HUES64 (cell line): ENCODE data around the gene SLC13A2.
"Not testable (repeated sequence)": the region's sequence is repeated elsewhere in the genome, so short reads cannot be mapped to it uniquely, and the experiment has no call there.

ENCODE experiments used
- H3K27ac ChIP-seq: 2 replicates; pipeline ENCODE4 v1.7.0; 2013; ENCODE audit warnings: low read depth, low read length, inconsistent platforms
- H3K27me3 ChIP-seq: 2 replicates; pipeline ENCODE4 v1.6.1; 2013; ENCODE audit warnings: mild to moderate bottlenecking, low read length; ENCODE audit not compliant: insufficient read depth
- H3K36me3 ChIP-seq: 2 replicates; pipeline ENCODE4 v1.6.1; 2013; ENCODE audit warnings: mild to moderate bottlenecking, low read length; ENCODE audit not compliant: insufficient read depth
- H3K4me1 ChIP-seq: 2 replicates; pipeline ENCODE4 v1.6.1; 2013; ENCODE audit warnings: mild to moderate bottlenecking, low read length, moderate library complexity; ENCODE audit not compliant: insufficient read depth
- H3K4me3 ChIP-seq: 2 replicates; pipeline ENCODE4 v1.5.1; 2013; ENCODE audit warnings: mild to moderate bottlenecking, low read length, moderate library complexity
- H3K9ac ChIP-seq: 2 replicates; pipeline ENCODE4 v1.6.1; 2013; ENCODE audit warnings: mild to moderate bottlenecking, low read depth, low read length
- H3K9me3 ChIP-seq: 2 replicates; pipeline ENCODE4 v1.6.1; 2013; ENCODE audit warnings: low read depth, low read length; ENCODE audit not compliant: insufficient read depth
- WGBS: fragments of 150-250, 120-280 bp; methylation state at CpG from one replicate; pipeline ENCODE4 v1.1.7; 2013; ENCODE audit warnings: missing lambda C conversion rate; 5-methylcytosine and 5-hydroxymethylcytosine counted together

SLC13A2 gene

GRCh38 chr17:28521311-28522085, 48.1 kb downstream of the SLC13A2 start:
- Histone ChIP-seq H3K4me3 (no peak overlapping the region), H3K9ac (no peak overlapping the region), H3K4me1 (no peaks in the 10 kb centered on the region), H3K9me3 (no peaks in the 10 kb centered on the region), H3K27me3 (no peaks in the 10 kb centered on the region), H3K27ac (no peak overlapping the region), H3K36me3 (no peaks in the 10 kb centered on the region)
- WGBS, result 47% methylated on average over 21 of the region's 21 CpGs

GRCh38 chr17:28522281-28522680, 48.8 kb downstream of the SLC13A2 start:
- H3K36me3 ChIP-seq, H3K9me3 ChIP-seq, H3K4me3 ChIP-seq, H3K4me1 ChIP-seq, H3K27me3 ChIP-seq, H3K9ac ChIP-seq, H3K27ac ChIP-seq: not testable (repeated sequence)
- 98% methylated on average over 3 of the region's 4 CpGs for whole genome bisulfite sequencing

- H3K27me3 ChIP-seq, result no peaks in the 10 kb centered on the region
- no peaks in the 10 kb centered on the region for H3K9me3 ChIP-seq
- no peak overlapping the region for H3K4me3 ChIP-seq
- WGBS, result 90% methylated on average over 6 of the region's 6 CpGs
- H3K9ac ChIP-seq, result no peak overlapping the region
- no peaks in the 10 kb centered on the region for H3K4me1 ChIP-seq
- no peak overlapping the region for H3K27ac ChIP-seq
- H3K36me3 ChIP-seq, result no peaks in the 10 kb centered on the region
These were observed 49.7 kb downstream of the SLC13A2 start for GRCh38 chr17:28523186-28523585.

- Histone ChIP-seq H3K27ac (no peak overlapping the region), H3K9ac (no peak overlapping the region), H3K4me1 (no peaks in the 10 kb centered on the region), H3K27me3 (no peaks in the 10 kb centered on the region), H3K9me3 (no peaks in the 10 kb centered on the region), H3K4me3 (no peak overlapping the region), H3K36me3 (no peaks in the 10 kb centered on the region)
- 91% methylated on average over 15 of the region's 15 CpGs for WGBS
These were observed 50.4 kb downstream of the SLC13A2 start for GRCh38 chr17:28523876-28524275.

GRCh38 chr17:28524476-28525424, 51.3 kb downstream of the SLC13A2 start:
- Histone ChIP-seq H3K9me3 (no peaks in the 10 kb centered on the region), H3K9ac (no peak overlapping the region), H3K27ac (no peak overlapping the region), H3K4me1 (no peaks in the 10 kb centered on the region), H3K27me3 (no peaks in the 10 kb centered on the region), H3K4me3 (no peak overlapping the region), H3K36me3 (no peaks in the 10 kb centered on the region)
- 94% methylated on average over 25 of the region's 25 CpGs for WGBS

- no peaks in the 10 kb centered on the region for H3K27me3 ChIP-seq
- 88% methylated on average over 8 of the region's 8 CpGs for WGBS
- no peak overlapping the region for H3K27ac ChIP-seq
- H3K4me1 ChIP-seq, result no peaks in the 10 kb centered on the region
- no peak overlapping the region for H3K9ac ChIP-seq
- H3K9me3 ChIP-seq, result no peaks in the 10 kb centered on the region
- no peaks in the 10 kb centered on the region for H3K36me3 ChIP-seq
- no peak overlapping the region for H3K4me3 ChIP-seq
These were observed 52.9 kb downstream of the SLC13A2 start for GRCh38 chr17:28526381-28526780.

- H3K9ac ChIP-seq, result no peak overlapping the region
- H3K4me3 ChIP-seq, result no peak overlapping the region
- no peaks in the 10 kb centered on the region for H3K36me3 ChIP-seq
- no peak overlapping the region for H3K27ac ChIP-seq
- no peaks in the 10 kb centered on the region for H3K9me3 ChIP-seq
- no peaks in the 10 kb centered on the region for H3K4me1 ChIP-seq
- H3K27me3 ChIP-seq, result no peaks in the 10 kb centered on the region
- 84% methylated on average over 2 of the region's 2 CpGs for WGBS
These were observed 53.8 kb downstream of the SLC13A2 start for GRCh38 chr17:28527181-28527681.

- H3K4me1 ChIP-seq, result no peaks in the 10 kb centered on the region
- no peaks in the 10 kb centered on the region for H3K36me3 ChIP-seq
- H3K27ac ChIP-seq, result no peak overlapping the region
- H3K4me3 ChIP-seq, result no peak overlapping the region
- H3K27me3 ChIP-seq, result no peaks in the 10 kb centered on the region
- no peak overlapping the region for H3K9ac ChIP-seq
- 94% methylated on average over 2 of the region's 2 CpGs for WGBS
- H3K9me3 ChIP-seq, result no peaks in the 10 kb centered on the region
These were observed 54.4 kb downstream of the SLC13A2 start for GRCh38 chr17:28527859-28528258.

- Histone ChIP-seq H3K9me3 (no peaks in the 10 kb centered on the region), H3K4me3 (no peak overlapping the region), H3K27ac (no peak overlapping the region), H3K27me3 (no peaks in the 10 kb centered on the region), H3K36me3 (no peaks in the 10 kb centered on the region), H3K9ac (no peak overlapping the region), H3K4me1 (no peaks in the 10 kb centered on the region)
- 70% methylated on average over 9 of the region's 9 CpGs for WGBS
These were observed 55.0 kb downstream of the SLC13A2 start for GRCh38 chr17:28528327-28529012.

GRCh38 chr17:28529013-28529400, 55.6 kb downstream of the SLC13A2 start:
- H3K27ac ChIP-seq, result no peak overlapping the region

GRCh38 chr17:28530250-28530649, 56.8 kb downstream of the SLC13A2 start:
- Histone ChIP-seq H3K9ac (no peak overlapping the region), H3K9me3 (no peaks in the 10 kb centered on the region), H3K27ac (no peak overlapping the region), H3K27me3 (no peaks in the 10 kb centered on the region), H3K4me1 (no peaks in the 10 kb centered on the region), H3K36me3 (no peaks in the 10 kb centered on the region), H3K4me3 (no peak overlapping the region)
- WGBS, result 82% methylated on average over 4 of the region's 4 CpGs

More at GRCh38 chr17:28529013-28529400, 55.6 kb downstream of the SLC13A2 start:
- Histone ChIP-seq H3K9ac (no peak overlapping the region), H3K9me3 (no peaks in the 10 kb centered on the region), H3K4me1 (no peaks in the 10 kb centered on the region), H3K36me3 (no peaks in the 10 kb centered on the region), H3K27me3 (no peaks in the 10 kb centered on the region), H3K4me3 (no peak overlapping the region)
- 96% methylated on average over 3 of the region's 3 CpGs for WGBS
